Colonic mucosa (tissue), 4 donors: ENCODE data around the gene KIF2A. TPM values are rescaled to one million over a fixed set of nuclear protein-coding genes. Genes with fewer than 3 reads are reported as not detected.

Experiments used
- DNase-seq: peaks from one replicate; pipeline ENCODE4 v3.0.0-alpha.2; 2020
- H3K27ac ChIP-seq: fragments of 200-600 bp; one replicate; pipeline ENCODE4 v1.8.0; 2021
- H3K27me3 ChIP-seq: fragments of 200-600 bp; one replicate; pipeline ENCODE4 v1.8.0; 2021
- H3K36me3 ChIP-seq: fragments of 200-600 bp; one replicate; pipeline ENCODE4 v1.8.0; 2021
- H3K4me1 ChIP-seq: fragments of 200-600 bp; one replicate; pipeline ENCODE4 v1.8.0; 2021; ENCODE audit warnings: mild to moderate bottlenecking
- H3K4me3 ChIP-seq: fragments of 200-600 bp; one replicate; pipeline ENCODE4 v1.8.0; 2021
- H3K9ac ChIP-seq, 2 donors: one replicate each; pipeline ENCODE4 v1.7.0; 2013; ENCODE audit warnings: control low read depth in 2 of 2, low read depth in 2 of 2, low read length in 2 of 2
- H3K9me3 ChIP-seq: fragments of 200-600 bp; one replicate; pipeline ENCODE4 v1.8.0; 2021
- CTCF ChIP-seq: fragments of 200-600 bp; IDR thresholded peaks from one replicate; pipeline ENCODE4 v1.8.0; 2022; ENCODE audit warnings: antibody characterized with exemption, mild to moderate bottlenecking
- intact Hi-C: fragments of 100-400 bp; cut with DNase I; formaldehyde crosslinking; loops from one replicate; pipeline ENCODE4 v1.14.1; 2022
- total RNA-seq, 2 donors: library from RNA; stranded (reverse); fragmentation: NEBNext Ultra II Directional in 1 of 2; extraction: Animal tissue kit (Norgen Biotek cat#: 25700) in 1 of 2; gene quantifications; one replicate each; pipeline ENCODE4 v1.2.1, GENCODE V29; 2021
- donor health status: healthy.
- donor health status: DM: no; HTN: no; CAD: no.
- donor health status: DM: no; HTN: no; CAD: no.

KIF2A gene
- total RNA-seq, 2 donors from 2014 or later, result 30.8 to 43.4 TPM

DNA sequence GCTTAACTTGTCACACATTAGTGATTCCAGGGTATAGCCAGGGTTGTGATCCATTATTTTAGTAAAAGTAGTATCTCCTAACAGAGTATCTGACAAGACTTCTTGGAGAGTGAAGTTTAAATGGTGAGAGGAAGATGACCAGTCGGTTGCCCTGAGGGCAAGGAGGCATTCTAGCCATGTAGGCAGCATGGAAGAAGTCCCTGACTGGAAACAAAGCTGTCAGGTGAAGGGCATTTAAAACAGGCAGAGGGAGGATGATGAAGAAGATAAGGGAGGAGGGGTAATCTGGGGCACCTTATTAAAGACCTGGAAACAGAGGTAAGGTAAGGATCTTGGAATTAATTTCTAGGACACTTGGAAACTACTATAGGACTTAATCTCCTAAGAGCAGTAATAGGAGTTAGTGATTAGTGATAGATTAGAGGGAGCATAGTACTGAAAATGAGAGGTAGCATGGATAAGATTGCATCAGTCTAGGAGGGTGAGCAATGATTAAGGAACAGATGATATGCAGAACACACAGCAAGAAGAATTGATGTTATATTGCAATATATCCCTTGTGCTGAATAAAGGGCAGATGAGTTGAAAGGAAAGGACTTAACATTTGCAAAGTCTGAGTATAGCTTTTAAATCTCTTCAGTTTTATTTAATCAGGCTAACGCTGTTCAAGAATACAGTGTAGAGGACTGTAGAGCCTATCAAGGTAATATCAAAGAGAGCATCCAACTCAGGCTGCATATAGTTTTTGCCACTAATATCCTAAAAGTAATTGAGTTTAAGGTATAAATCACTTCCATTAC is 9.6 kb downstream of the KIF2A start:
- H3K4me3 ChIP-seq, result no peak overlapping the region
- no peak for TF ChIP-seq CTCF
- H3K9me3 ChIP-seq, result no peaks in the 10 kb centered on the region
- no peak overlapping the region for H3K27ac ChIP-seq
- H3K27me3 ChIP-seq, result no peaks in the 10 kb centered on the region
- H3K9ac ChIP-seq, result no peak overlapping the region
- intact Hi-C loops, result no loop called here
- no peaks in the 10 kb centered on the region for H3K36me3 ChIP-seq
- no peak for DNase-seq
- no peaks in the 10 kb centered on the region for H3K4me1 ChIP-seq

DNA sequence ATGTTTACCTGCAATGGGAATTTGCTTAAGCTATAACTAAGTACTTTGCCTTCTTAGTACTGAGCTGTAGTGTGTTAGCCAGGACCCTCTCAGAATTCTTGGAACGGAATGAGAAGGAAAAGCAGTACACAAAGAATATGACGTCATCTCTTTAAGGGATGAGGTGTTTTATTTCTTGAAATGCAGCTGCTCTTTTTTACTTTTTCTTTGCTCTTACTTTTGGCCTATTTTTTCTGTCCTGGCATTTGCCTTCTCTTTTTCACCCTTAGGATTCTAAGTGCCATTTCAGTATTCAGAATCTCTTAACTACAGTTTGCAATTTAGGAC is 10.1 kb downstream of the KIF2A start:
- H3K27me3 ChIP-seq, result no peaks in the 10 kb centered on the region
- H3K9me3 ChIP-seq, result no peaks in the 10 kb centered on the region
- no peaks in the 10 kb centered on the region for H3K4me1 ChIP-seq
- intact Hi-C loops, result no loop called here
- DNase-seq, result no peak
- no peak overlapping the region for H3K4me3 ChIP-seq
- no peak overlapping the region for H3K27ac ChIP-seq
- TF ChIP-seq CTCF, result no peak
- H3K36me3 ChIP-seq, result no peaks in the 10 kb centered on the region
- H3K9ac ChIP-seq, result no peak overlapping the region

DNA sequence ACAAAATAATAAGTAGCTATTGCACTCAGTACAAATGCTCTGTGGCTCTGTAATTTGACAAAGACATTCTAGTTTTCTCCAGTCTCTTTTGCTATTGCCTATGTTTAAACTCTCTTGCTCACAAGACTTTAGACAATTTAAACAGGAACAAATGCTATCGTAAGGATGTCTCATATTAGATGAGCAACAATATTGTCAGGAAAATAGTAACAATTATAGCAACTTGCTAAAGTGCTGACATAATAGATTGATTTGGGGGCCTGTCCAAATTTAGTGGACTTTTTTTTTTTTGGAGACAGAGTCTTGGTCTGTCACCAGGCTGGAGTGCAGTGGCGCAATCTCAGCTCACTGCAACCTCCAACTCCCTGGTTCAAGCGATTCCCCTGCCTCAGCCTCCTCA is 11.8 kb downstream of the KIF2A start:
- H3K27ac ChIP-seq, result no peak overlapping the region
- DNase-seq, result no peak
- no peaks in the 10 kb centered on the region for H3K27me3 ChIP-seq
- no peaks in the 10 kb centered on the region for H3K4me1 ChIP-seq
- intact Hi-C loops, result no loop called here
- no peaks in the 10 kb centered on the region for H3K9me3 ChIP-seq
- no peaks in the 10 kb centered on the region for H3K36me3 ChIP-seq
- no peak overlapping the region for H3K4me3 ChIP-seq
- no peak for TF ChIP-seq CTCF
- H3K9ac ChIP-seq, result no peak overlapping the region

DNA sequence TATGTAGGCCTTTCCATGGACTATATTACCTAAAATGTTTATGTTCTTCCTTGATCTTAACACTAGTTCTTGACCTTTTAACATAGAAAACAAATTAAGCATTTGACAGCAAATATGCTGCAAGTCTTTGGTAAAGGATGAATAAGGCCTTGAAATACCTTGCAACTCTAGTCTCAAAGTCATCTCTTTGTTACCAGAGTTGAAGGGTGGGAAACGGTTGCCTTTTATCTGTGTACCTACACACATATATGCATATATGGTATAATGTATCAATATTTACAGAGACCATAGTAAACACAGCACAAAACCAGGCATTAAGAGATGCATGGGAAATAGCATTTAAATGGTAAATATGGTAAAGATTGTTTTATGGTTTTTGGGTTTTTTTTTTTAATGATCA is 16.5 kb downstream of the KIF2A start:
- no peak overlapping the region for H3K4me3 ChIP-seq
- no peak for DNase-seq
- H3K27me3 ChIP-seq, result no peaks in the 10 kb centered on the region
- no peaks in the 10 kb centered on the region for H3K9me3 ChIP-seq
- intact Hi-C loops, result no loop called here
- H3K4me1 ChIP-seq, result no peaks in the 10 kb centered on the region
- TF ChIP-seq CTCF, result no peak
- no peaks in the 10 kb centered on the region for H3K36me3 ChIP-seq
- H3K9ac ChIP-seq, result no peak overlapping the region
- no peak overlapping the region for H3K27ac ChIP-seq

GRCh38 chr5:62326302-62326701 is 20.3 kb downstream of the KIF2A start:
- no peak overlapping the region for H3K9ac ChIP-seq

More at GRCh38 chr5:62326302-62326701, 20.3 kb downstream of the KIF2A start:
- no peak overlapping the region for H3K27ac ChIP-seq
- no peaks in the 10 kb centered on the region for H3K36me3 ChIP-seq
- intact Hi-C loops, result no loop called here
- TF ChIP-seq CTCF, result no peak
- H3K27me3 ChIP-seq, result no peaks in the 10 kb centered on the region
- no peaks in the 10 kb centered on the region for H3K9me3 ChIP-seq
- no peak overlapping the region for H3K4me3 ChIP-seq
- no peaks in the 10 kb centered on the region for H3K4me1 ChIP-seq
- DNase-seq, result no peak
